Spleen (tissue), 7 donors: ENCODE results near the gene ADAMTS19.

Experiments used
- POLR2A ChIP-seq, 3 donors: fragments of 450-650 bp; IDR thresholded peaks; one replicate each; pipeline ENCODE4 v1.5.1; 2017; ENCODE audit warnings: antibody characterized with exemption in 3 of 3, mild to moderate bottlenecking in 1 of 3
- TF ChIP-seq, protein P1 (sequence below), 11 experiments: fragments of 200-600 bp in 7 of 11; fragments of 450-650 bp in 4 of 11; sonication (generic) in 4 of 11; IDR thresholded peaks in 8 of 11; conservative IDR thresholded peaks in 3 of 11; 1 replicate in 7 of 11; 2 replicates in 4 of 11; pipeline versions ENCODE4 v1.4.0 to v1.8.0; 2016 to 2021; ENCODE audit warnings: antibody characterized with exemption in 11 of 11, inconsistent platforms in 4 of 11, mild to moderate bottlenecking in 1 of 11
- donor health status: DM: no; HTN: no; CAD: no; lungs with moderate emphysema.
- donor health status: DM: no; HTN: no; CAD: no.
- donor health status: DM: no; HTN: no; CAD: no.

DNA sequence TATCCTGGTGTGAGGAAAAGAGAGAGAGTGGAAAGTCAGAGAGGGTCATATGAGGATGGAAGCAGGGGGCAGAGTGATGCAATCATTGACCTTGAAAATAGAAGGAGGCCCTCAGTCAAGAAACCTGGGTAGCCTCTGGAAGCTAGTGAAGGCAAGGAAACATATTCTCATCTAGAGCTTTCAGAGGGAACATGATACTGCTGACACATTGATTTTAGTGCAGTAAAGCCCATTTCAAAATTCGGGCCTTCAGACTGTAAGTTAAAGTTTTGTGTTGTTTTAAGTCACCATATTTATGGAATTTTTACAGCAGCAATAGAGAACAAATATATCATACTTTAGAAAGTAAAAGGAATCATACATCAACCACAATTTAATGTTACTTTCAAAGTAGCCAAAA is 87.0 kb downstream of the ADAMTS19 start:
- no peak for TF ChIP-seq POLR2A (IDR thresholded peaks at IDR 0.05)
- TF ChIP-seq, protein P1, sequence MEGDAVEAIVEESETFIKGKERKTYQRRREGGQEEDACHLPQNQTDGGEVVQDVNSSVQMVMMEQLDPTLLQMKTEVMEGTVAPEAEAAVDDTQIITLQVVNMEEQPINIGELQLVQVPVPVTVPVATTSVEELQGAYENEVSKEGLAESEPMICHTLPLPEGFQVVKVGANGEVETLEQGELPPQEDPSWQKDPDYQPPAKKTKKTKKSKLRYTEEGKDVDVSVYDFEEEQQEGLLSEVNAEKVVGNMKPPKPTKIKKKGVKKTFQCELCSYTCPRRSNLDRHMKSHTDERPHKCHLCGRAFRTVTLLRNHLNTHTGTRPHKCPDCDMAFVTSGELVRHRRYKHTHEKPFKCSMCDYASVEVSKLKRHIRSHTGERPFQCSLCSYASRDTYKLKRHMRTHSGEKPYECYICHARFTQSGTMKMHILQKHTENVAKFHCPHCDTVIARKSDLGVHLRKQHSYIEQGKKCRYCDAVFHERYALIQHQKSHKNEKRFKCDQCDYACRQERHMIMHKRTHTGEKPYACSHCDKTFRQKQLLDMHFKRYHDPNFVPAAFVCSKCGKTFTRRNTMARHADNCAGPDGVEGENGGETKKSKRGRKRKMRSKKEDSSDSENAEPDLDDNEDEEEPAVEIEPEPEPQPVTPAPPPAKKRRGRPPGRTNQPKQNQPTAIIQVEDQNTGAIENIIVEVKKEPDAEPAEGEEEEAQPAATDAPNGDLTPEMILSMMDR (IDR thresholded peaks at IDR 0.05 in 8 of 11, conservative IDR thresholded peaks at IDR 0.05 in 3 of 11): no peak
